ENCODE measurements around the gene KIAA1614. TPM values are rescaled to one million over a fixed set of nuclear protein-coding genes. Genes with fewer than 3 reads are reported as not detected.

Gene KIAA1614
- total and polyA plus RNA-seq, 10 of the 15 experiments (the other 5 are each of a cell fraction or from before 2014, with no cell fraction given), result 0.03 to 1.0 (median 0.26) TPM; not detected in 1

- H2AFZ ChIP-seq (ENCODE audit: control insufficient read depth, low read depth, low read length), result no peak overlapping the region
- H3K27ac ChIP-seq (ENCODE audit: control insufficient read depth, insufficient read depth), result no peak overlapping the region
- H3K9me3 ChIP-seq (replicated peaks; ENCODE audit: control insufficient read depth, insufficient read depth, low read length), result peaks cover 8% of the 10 kb centered on the region; the same call in 2 of the 3 replicates
- H3K27me3 ChIP-seq (replicated peaks in 1 of 2; ENCODE audit: control insufficient read depth in 2 of 2, insufficient read depth in 2 of 2, low read length in 1 of 2), result no peaks in the 10 kb centered on the region
- no peaks in the 10 kb centered on the region for H3K79me2 ChIP-seq (ENCODE audit: control insufficient read depth, insufficient read depth, low read length)
- ChIA-PET SMC1A (ENCODE audit: uncharacterized antibody, unreplicated experiment) (no interaction called here), CTCF (no interaction called here), RAD21 (ENCODE audit: unreplicated experiment) (no interaction called here), POLR2A (no interaction called here)
- H3K4me1 ChIP-seq (ENCODE audit: control insufficient read depth, insufficient read depth, low read length), result no peaks in the 10 kb centered on the region
- 93% methylated on average over 6 of the region's 6 CpGs for WGBS (ENCODE audit: insufficient coverage, insufficient replicate concordance, low lambda C conversion rate, missing lambda C conversion rate)
- intact Hi-C loops (cut with micrococcal nuclease; ENCODE audit: unreplicated experiment) (no loop called here), in situ Hi-C loops (cut with MboI) (no loop called here)
- H4K20me1 ChIP-seq (ENCODE audit: control insufficient read depth, insufficient read depth), result no peaks in the 10 kb centered on the region
- FAIRE-seq, result no peak
- TF ChIP-seq SIX5 (IDR thresholded peaks at IDR 0.05; ENCODE audit: low read depth, low read length, severe bottlenecking) (no peak), SMAD1 (IDR thresholded peaks at IDR 0.05; ENCODE audit: low read depth, partially characterized antibody) (no peak), ATF2 (IDR thresholded peaks at IDR 0.05; ENCODE audit: low read length) (no peak), ZNF217 (IDR thresholded peaks at IDR 0.05) (no peak), SMARCA5 (IDR thresholded peaks at IDR 0.05) (no peak), LARP7 (IDR thresholded peaks at IDR 0.05) (no peak), SREBF1 (IDR thresholded peaks at IDR 0.05; ENCODE audit: low read length) (no peak), JUND (IDR thresholded peaks at IDR 0.05; ENCODE audit: low read depth, low read length) (no peak), RUNX3 (IDR thresholded peaks at IDR 0.05; ENCODE audit: low read length) (no peak), E2F8 (IDR thresholded peaks at IDR 0.05; ENCODE audit: low read depth, partially characterized antibody) (no peak), MTA3 (IDR thresholded peaks at IDR 0.05; ENCODE audit: borderline replicate concordance, low read length) (no peak), HDAC6 (IDR thresholded peaks at IDR 0.05; ENCODE audit: unreplicated experiment) (no peak), BMI1 (IDR thresholded peaks at IDR 0.05; ENCODE audit: borderline replicate concordance) (no peak), ZNF384 (IDR thresholded peaks at IDR 0.05; ENCODE audit: borderline replicate concordance, low read depth, low read length) (no peak), POU2F2 (IDR thresholded peaks at IDR 0.05; ENCODE audit: borderline replicate concordance, low read depth, low read length) (no peak), MAX (IDR thresholded peaks at IDR 0.05; ENCODE audit: low read depth, low read length) (no peak), BCL11A (IDR thresholded peaks at IDR 0.05; ENCODE audit: low read depth, low read length) (no peak), ETV6 (conservative IDR thresholded peaks at IDR 0.05 in 1 of 2, IDR thresholded peaks at IDR 0.05 in 1 of 2; ENCODE audit: borderline replicate concordance in 1 of 2, low read depth in 1 of 2) (no peak), TCF7 (IDR thresholded peaks at IDR 0.05; ENCODE audit: borderline replicate concordance) (no peak)
- H3K36me3 ChIP-seq (ENCODE audit: control insufficient read depth in 2 of 2, insufficient read depth in 2 of 2, low read length in 1 of 2), result peaks cover 0 to under 1% of the 10 kb centered on the region in 2 experiments; a peak in 3 of 4 replicates
- BruUV-seq (replicated peaks), result no TSS peak
- ATAC-seq, result no peak
- no peak overlapping the region for H3K4me2 ChIP-seq (ENCODE audit: control insufficient read depth, insufficient read depth)
- H3K4me3 ChIP-seq, result no peak overlapping the region
- H3K9ac ChIP-seq (ENCODE audit: control insufficient read depth, insufficient read depth, low read length), result no peak overlapping the region
- no peak for DNase-seq (ENCODE audit: low read depth, low spot score)
These were observed 34.8 kb downstream of the KIAA1614 start for GRCh38 chr1:180947499-180947885.

All from GM12878 (cell line).